HEK293T (cell line): ENCODE data around the gene TYSND1.

Experiments
- CTCF ChIA-PET: fragments of 350-600 bp; formaldehyde crosslinking; extraction: SDS; loops from one replicate; lab custom pipeline; 2021; ENCODE audit warnings: antibody characterized with exemption, inconsistent platforms; lab: Yijun Ruan, JAX
- POLR2A ChIA-PET: fragments of 350-600 bp; formaldehyde crosslinking; extraction: SDS; loops from one replicate; lab custom pipeline; 2020; ENCODE audit warnings: antibody characterized with exemption, inconsistent platforms; lab: Yijun Ruan, JAX
- DNase-seq: peaks from one replicate; pipeline ENCODE4 v3.0.0; 2012; ENCODE audit warnings: mixed read lengths; ENCODE audit errors: extremely low spot score
- ARNT ChIP-seq: fragments of 450-650 bp; IDR thresholded peaks from 2 replicates; pipeline ENCODE4 v1.6.1; 2017; ENCODE audit warnings: mild to moderate bottlenecking
- BHLHE40 ChIP-seq: fragments of 450-650 bp; IDR thresholded peaks from 2 replicates; pipeline ENCODE4 v1.6.1; 2016; ENCODE audit warnings: mild to moderate bottlenecking, moderate library complexity, borderline replicate concordance
- CTBP1 ChIP-seq: fragments of 450-650 bp; IDR thresholded peaks from 2 replicates; pipeline ENCODE4 v1.6.1; 2016; ENCODE audit warnings: borderline replicate concordance
- ELF4 ChIP-seq: fragments of 450-650 bp; IDR thresholded peaks from 2 replicates; pipeline ENCODE4 v1.6.1; 2017; ENCODE audit warnings: antibody characterized with exemption
- FOXA1 ChIP-seq: fragments of 450-650 bp; IDR thresholded peaks from 2 replicates; pipeline ENCODE4 v1.6.1; 2016; ENCODE audit warnings: mild to moderate bottlenecking
- FOXK2 ChIP-seq: fragments of 450-650 bp; IDR thresholded peaks from 2 replicates; pipeline ENCODE4 v1.6.1; 2016; ENCODE audit warnings: mild to moderate bottlenecking
- FOXM1 ChIP-seq: fragments of 450-650 bp; IDR thresholded peaks from 2 replicates; pipeline ENCODE4 v1.6.1; 2017; ENCODE audit warnings: mild to moderate bottlenecking, borderline replicate concordance
- HDGF ChIP-seq: fragments of 450-650 bp; IDR thresholded peaks from 2 replicates; pipeline ENCODE4 v1.6.1; 2017; ENCODE audit warnings: antibody characterized with exemption, borderline replicate concordance
- L3MBTL2 ChIP-seq: fragments of 450-650 bp; conservative IDR thresholded peaks from 2 replicates; pipeline ENCODE4 v1.6.1; 2016; ENCODE audit warnings: mild to moderate bottlenecking
- LEF1 ChIP-seq: fragments of 450-650 bp; IDR thresholded peaks from 2 replicates; pipeline ENCODE4 v1.6.1; 2017; ENCODE audit warnings: mild to moderate bottlenecking, borderline replicate concordance
- NFRKB ChIP-seq: fragments of 450-650 bp; IDR thresholded peaks from 2 replicates; pipeline ENCODE4 v1.6.1; 2016; ENCODE audit warnings: mild to moderate bottlenecking, moderate library complexity
- PKNOX1 ChIP-seq: fragments of 450-650 bp; IDR thresholded peaks from 2 replicates; pipeline ENCODE4 v1.6.1; 2016
- SP1 ChIP-seq: fragments of 450-650 bp; IDR thresholded peaks from 2 replicates; pipeline ENCODE4 v1.6.1; 2017
- SUZ12 ChIP-seq: fragments of 450-650 bp; IDR thresholded peaks from 2 replicates; pipeline ENCODE4 v1.6.1; 2016; ENCODE audit warnings: mild to moderate bottlenecking
- TARDBP ChIP-seq: fragments of 450-650 bp; IDR thresholded peaks from 2 replicates; pipeline ENCODE4 v1.6.1; 2016
- ZNF384 ChIP-seq: fragments of 450-650 bp; IDR thresholded peaks from 2 replicates; pipeline ENCODE4 v1.6.1; 2016

The TYSND1 gene

GRCh38 chr10:70137135-70137534 lies 9.4 kb downstream of the TYSND1 start:
- ChIA-PET POLR2A (interaction anchor here (1.2 to 1.9 kb wide), 2 partner anchors 9 kb away, joined by 5 to 10 read pairs; partner anchors contain the start of gene TYSND1), CTCF (interaction anchor here (0.6 to 1.3 kb wide), 2 partner anchors 14 to 21 kb away, joined by 3 to 4 read pairs; no protein-coding TSS in a partner anchor)
- DNase-seq, result no peak
- TF ChIP-seq FOXA1, result no peak
- TF ChIP-seq BHLHE40, result no peak
- no peak for TF ChIP-seq LEF1
- no peak for TF ChIP-seq PKNOX1
- no peak for TF ChIP-seq ZNF384
- no peak for TF ChIP-seq CTBP1
- TF ChIP-seq FOXK2, result no peak
- no peak for TF ChIP-seq L3MBTL2
- no peak for TF ChIP-seq SUZ12
- no peak for TF ChIP-seq SP1
- no peak for TF ChIP-seq HDGF

GRCh38 chr10:70135684-70136083 lies 10.8 kb downstream of the TYSND1 start:
- CTCF ChIA-PET, result interaction anchor here (1.1 to 1.3 kb wide), 2 partner anchors 10 to 20 kb away, joined by 4 to 7 read pairs; partner anchors contain the start of gene TYSND1
- TF ChIP-seq NFRKB, result no peak
- TF ChIP-seq PKNOX1, result no peak
- no peak for TF ChIP-seq ARNT
- TF ChIP-seq BHLHE40, result no peak
- TF ChIP-seq FOXM1, result no peak
- TF ChIP-seq L3MBTL2, result no peak
- DNase-seq, result no peak
- POLR2A ChIA-PET, result interaction anchor here (1.7 to 1.9 kb wide), 2 partner anchors 10 to 11 kb away, joined by 7 to 10 read pairs; partner anchors contain the start of gene TYSND1

DNA sequence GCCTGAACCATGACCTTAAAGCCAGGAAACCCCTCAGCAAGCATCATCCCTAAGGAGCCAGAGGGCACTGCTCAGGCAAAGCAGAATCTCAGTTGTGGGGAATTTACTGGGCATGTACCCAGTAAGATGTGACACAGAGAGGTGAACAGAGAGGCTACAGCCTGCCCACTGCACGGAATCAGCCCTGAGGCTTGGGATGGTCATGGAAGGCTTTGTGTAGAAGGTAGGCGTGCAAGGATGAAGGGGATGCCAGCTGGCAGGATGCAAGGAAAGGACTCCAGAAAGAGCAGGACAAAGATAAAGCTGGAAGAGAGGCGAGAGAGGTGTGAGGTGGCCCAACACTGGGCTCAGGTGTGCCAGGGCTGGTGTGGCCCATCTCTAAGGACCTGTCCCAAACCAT lies 11.5 kb downstream of the TYSND1 start:
- TF ChIP-seq LEF1, result no peak
- TF ChIP-seq SUZ12, result no peak
- no peak for TF ChIP-seq TARDBP
- no peak for TF ChIP-seq SP1
- TF ChIP-seq HDGF, result no peak
- TF ChIP-seq ELF4, result no peak
- TF ChIP-seq ZNF384, result no peak
- TF ChIP-seq NFRKB, result no peak
- no peak for TF ChIP-seq FOXA1
- TF ChIP-seq BHLHE40, result no peak
- no peak for TF ChIP-seq ARNT
- TF ChIP-seq FOXK2, result no peak
- TF ChIP-seq PKNOX1, result no peak
- no peak for TF ChIP-seq L3MBTL2
- no peak for TF ChIP-seq CTBP1
- TF ChIP-seq FOXM1, result no peak
- POLR2A ChIA-PET, result interaction anchor here (1.0 to 1.9 kb wide), 3 partner anchors 10 to 12 kb away, joined by 4 to 10 read pairs (median 7); partner anchors contain the start of gene TYSND1
- no peak for DNase-seq
- CTCF ChIA-PET, result interaction anchor here (1.5 kb wide), 1 partner anchor 11 kb away, joined by 4 read pairs; the partner anchor contains the start of gene TYSND1

DNA sequence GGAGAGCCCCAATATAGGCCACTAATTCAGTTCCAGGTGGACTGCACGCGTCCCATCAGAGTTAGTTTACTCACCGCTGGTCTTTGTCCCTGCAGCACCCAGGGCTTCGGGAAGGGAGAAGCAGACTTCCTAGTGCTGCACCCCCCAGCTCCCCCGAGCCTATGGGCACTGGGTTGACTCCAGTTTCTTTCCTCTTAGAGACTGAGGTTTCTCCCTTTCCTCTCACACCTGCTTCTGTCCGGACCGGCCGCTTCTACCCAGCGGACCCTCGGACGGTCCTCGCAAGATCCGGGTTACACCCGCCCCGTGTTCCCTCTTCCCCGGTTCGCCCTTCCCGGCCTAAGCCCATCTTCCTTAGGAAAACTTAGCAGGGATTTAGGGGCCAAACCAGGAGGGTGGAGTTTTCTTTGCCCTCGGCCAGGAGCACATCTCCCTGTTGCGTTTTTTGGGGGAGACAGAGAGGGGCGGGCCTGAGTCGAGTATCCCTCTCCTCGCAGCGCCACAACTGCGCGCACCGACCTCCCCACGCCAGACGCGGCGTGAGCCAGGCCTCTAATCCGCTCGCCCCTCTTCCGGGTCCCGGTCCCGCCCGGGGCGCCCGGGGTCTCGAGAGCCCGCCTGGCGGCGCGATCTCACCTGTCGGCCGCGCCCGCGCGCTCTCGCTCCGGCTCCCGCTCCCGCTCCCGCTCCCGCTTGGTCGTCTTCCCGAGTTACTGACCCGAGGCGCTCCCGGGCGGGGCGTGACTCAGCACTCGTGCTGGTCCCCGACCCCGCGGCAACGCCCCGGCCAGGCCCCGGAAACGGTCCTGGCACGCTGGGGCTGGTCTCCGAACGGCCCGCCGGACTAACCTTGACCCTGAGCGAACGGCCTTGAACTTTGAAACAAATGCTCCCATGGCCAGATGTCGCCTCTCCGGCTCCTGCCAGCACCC lies 14.1 kb downstream of the TYSND1 start, which contains the start of gene AIFM2:
AIFM2 (minus strand) TSS at position 728 of the 932 bp plus-strand sequence. CDS start 8,741 bp downstream, outside the sequence.
- peak; percentile 58 for DNase-seq
- TF ChIP-seq FOXM1, result no peak
- ChIA-PET CTCF (no interaction called here), POLR2A (no interaction called here)

GRCh38 chr10:70131560-70131937 lies 15.0 kb downstream of the TYSND1 start:
- CTCF ChIA-PET, result no interaction called here
- TF ChIP-seq PKNOX1, result no peak
- TF ChIP-seq FOXM1, result no peak
- no peak for TF ChIP-seq ZNF384
- no peak for TF ChIP-seq ELF4
- no peak for TF ChIP-seq LEF1
- TF ChIP-seq NFRKB, result no peak
- no peak for TF ChIP-seq CTBP1
- TF ChIP-seq SP1, result no peak
- no peak for TF ChIP-seq TARDBP
- no peak for TF ChIP-seq L3MBTL2
- TF ChIP-seq FOXK2, result no peak
- no peak for TF ChIP-seq FOXA1
- TF ChIP-seq HDGF, result no peak
- no peak for TF ChIP-seq ARNT
- no peak for TF ChIP-seq SUZ12
- TF ChIP-seq BHLHE40, result no peak
- DNase-seq, result no peak
- POLR2A ChIA-PET, result no interaction called here
